ENCODE data around the gene CDKAL1.

CDKAL1 gene

GRCh38 chr6:21107796-21108195 is 573.5 kb downstream of the CDKAL1 start:
- no peak for DNase-seq (ENCODE audit: low read depth)

GRCh38 chr6:21109391-21110178 is 575.3 kb downstream of the CDKAL1 start:
- DNase-seq (ENCODE audit: low read depth), result no peak

- no peak for DNase-seq (ENCODE audit: low read depth)
Measured at GRCh38 chr6:21110684-21111083, 576.4 kb downstream of the CDKAL1 start.

DNA sequence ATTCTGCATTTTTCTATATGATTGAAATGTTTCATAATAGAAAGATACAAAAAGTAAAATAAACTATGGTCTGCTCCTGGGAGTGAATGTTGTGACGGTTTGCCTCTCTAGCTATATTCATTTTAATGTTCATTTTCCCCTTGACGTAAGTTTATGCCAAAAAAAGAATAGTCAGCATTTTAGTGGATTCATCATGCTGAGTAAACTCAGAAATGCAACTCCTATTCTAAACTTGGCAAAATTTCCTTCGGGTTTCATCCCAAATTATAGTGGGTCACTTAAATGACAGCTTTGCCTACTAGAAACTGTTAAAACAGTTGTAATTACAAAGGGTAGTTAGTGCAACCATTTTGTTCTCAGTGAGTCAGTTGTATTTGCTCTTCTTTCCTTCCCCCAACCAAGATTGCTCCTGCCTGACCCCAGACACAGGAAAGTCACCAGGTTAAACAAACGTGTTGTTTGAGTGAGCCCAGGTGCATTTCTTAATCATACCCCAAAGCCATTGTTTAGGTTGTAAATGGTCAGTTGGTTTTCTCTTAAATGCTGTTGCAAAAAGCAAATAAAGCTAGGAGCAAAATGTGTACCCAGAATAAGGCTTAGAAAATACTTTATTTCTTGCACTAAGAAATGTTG is 577.0 kb downstream of the CDKAL1 start:
- DNase-seq (ENCODE audit: low read depth), result no peak

- DNase-seq (ENCODE audit: low read depth), result no peak
Measured at GRCh38 chr6:21115111-21115510, 580.9 kb downstream of the CDKAL1 start.

GRCh38 chr6:21116736-21117135 is 582.5 kb downstream of the CDKAL1 start:
- DNase-seq (ENCODE audit: low read depth), result no peak

- DNase-seq (ENCODE audit: low read depth), result no peak
Measured at GRCh38 chr6:21118216-21118780, 584.0 kb downstream of the CDKAL1 start.

GRCh38 chr6:21121636-21122136 is 587.4 kb downstream of the CDKAL1 start:
- no peak for DNase-seq (ENCODE audit: low read depth)

GRCh38 chr6:21123507-21124436 is 589.5 kb downstream of the CDKAL1 start:
- no peak for DNase-seq (ENCODE audit: low read depth)

DNA sequence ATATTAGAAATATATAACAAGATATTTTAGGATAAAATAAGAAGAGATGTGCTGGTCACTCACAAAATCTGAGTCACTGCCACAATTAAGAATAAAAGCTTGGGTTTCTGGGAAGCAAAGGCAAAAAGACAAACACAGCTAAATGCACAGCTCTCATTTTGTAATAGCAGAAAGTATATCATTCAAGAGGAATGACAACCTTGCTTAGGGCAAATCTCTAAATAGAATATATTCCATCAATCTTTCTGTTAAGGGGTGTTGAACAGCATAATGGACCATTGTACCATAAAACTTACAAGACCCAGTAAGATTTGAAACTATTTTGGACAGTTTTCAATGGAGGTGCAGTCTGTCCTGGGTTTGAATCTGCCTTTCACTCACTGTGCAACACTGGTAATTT is 594.3 kb downstream of the CDKAL1 start:
- DNase-seq (ENCODE audit: low read depth), result no peak

DNA sequence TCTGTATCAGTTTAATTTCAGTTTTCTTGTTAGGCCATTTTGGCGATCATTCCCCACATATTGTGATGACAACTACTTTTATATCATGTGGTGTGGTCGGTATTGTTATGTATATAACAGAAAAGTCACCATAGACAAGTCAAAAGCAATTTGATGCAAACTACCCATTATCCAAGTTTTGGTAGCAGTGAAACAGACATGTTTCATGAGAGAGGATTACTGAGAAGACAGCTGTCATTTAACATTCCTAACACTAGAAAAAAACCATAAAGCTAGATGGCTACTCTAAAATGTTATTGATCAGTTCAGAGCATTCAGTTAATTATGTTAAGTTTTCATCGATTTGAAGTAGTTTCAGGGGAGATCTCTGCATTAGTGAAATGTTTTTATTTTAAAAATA is 597.1 kb downstream of the CDKAL1 start:
- no peak for DNase-seq (ENCODE audit: low read depth)

DNA sequence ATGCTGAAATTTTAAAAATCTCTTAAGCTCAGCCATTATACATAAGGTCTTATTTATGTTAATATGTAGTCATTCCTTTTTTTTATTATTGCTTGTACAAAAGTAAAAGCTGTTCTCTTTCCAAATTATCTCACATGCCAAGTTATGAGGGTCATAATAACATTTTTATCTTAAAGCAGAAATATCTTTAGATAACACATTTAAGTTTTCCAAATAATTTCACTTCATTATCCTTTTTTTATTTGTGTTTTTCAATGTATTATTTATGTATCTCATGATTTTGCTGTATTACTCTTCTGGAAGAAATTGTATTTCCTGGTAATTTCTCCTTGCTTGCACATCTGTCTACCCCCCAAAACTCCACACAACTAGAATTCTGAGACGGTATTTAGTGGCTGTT is 598.2 kb downstream of the CDKAL1 start:
- no peak for DNase-seq (ENCODE audit: low read depth)

- no peak for DNase-seq (ENCODE audit: low read depth)
Measured at GRCh38 chr6:21132856-21133838, 598.9 kb downstream of the CDKAL1 start.

DNA sequence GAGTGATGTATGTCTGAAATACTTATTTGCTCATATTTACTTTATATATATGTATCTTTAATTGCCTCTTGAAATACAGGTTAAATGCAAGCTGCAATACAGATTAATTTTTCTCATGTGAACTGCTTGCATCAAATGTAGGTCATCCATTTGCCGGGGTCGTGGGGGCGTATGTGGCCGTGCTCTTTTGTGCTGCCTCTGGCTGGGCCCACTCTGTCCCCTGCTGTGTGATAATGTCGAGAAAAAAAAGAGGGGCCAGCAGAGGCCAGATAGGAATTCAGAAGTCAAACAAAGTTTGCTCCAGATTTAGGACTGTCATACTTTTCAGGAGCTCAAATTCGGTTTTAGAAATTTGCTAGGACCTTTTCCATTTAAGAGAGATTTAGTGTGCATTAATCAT is 599.6 kb downstream of the CDKAL1 start:
- DNase-seq (ENCODE audit: low read depth), result no peak

DNA sequence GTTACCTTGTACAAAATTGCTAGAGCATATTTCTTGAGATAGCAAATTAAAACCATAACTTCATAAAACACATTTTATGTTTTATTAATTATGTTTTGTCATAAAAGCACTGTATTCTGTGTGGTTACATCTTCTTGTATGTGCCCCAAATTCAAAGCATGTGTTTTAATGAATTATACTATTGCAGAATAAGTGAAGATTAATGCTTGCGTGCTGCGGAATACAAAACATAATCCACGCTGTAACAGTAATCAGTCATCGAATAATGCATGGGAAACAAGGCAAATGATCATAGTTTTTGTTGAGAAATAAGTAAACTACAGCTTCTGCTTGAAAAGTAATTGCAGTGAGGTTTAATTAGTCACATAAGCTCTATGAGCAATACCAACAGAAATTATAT is 600.1 kb downstream of the CDKAL1 start:
- DNase-seq (ENCODE audit: low read depth), result no peak

- no peak for DNase-seq (ENCODE audit: low read depth)
Measured at GRCh38 chr6:21135484-21136013, 601.3 kb downstream of the CDKAL1 start.

DNA sequence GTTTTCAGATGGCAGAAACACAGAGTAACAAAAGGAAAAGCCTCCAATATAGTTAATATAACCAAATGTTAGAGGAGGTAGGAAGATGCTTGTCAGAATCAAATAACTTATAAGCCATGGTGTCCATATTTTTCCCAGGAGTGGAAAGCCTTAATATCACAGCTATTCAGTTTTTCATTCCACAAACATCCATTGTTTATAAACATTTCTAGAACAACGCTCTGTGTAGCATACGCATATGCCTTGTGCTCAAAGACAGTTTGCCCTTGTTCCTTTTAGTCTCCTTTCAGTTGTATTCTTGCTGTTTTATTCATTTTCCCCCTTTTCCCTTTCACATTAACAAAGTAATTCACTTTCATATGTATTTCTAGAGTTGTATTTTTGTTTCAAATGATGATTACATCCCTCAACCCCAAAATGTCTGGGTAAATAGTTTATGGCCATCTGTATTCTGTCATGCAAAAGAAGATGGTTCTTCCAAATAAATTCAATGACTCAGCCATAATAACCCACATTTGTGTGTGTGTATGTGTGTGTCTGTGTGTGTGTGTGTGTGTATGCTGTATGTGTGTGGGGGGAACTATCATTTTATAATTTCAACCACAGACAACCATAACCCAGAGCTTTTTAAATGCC is 603.6 kb downstream of the CDKAL1 start:
- no peak for DNase-seq (ENCODE audit: low read depth)

GRCh38 chr6:21138336-21139069 is 604.2 kb downstream of the CDKAL1 start:
- DNase-seq (ENCODE audit: low read depth), result no peak

DNA sequence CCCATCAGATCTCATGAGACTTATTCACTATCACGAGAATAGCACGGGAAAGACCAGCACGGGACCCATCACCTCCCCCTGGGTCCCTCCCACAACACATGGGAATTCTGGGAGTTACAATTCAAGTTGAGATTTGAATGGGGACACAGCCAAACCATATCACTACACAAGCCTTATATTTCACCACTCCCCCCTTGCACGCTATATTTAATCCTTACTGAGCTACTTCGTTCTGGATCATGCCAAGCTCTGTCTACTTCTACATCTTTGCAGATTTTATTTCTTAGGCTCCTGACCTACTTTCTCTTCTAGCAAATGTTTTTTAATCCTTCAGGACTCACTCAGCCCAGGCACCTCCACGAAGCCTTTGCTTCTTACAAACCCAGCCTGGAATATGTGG is 606.7 kb downstream of the CDKAL1 start:
- DNase-seq (ENCODE audit: low read depth), result no peak
